A549 (cell line): Measurements from ENCODE around the gene GRHL1. TPM values are rescaled to one million over a fixed set of nuclear protein-coding genes. Genes with fewer than 3 reads are reported as not detected.

Source experiments
- ATAC-seq, 2 experiments: fragments of 200-7000 bp in 1 of 2; fragments of >200 bp in 1 of 2; cut with Nextera tagmentation in 1 of 2; cut with Tn5 transposase in 1 of 2; 3 replicates each; pipeline versions ENCODE4 v1.8.0 to v1.9.1; 2018 to 2020; ENCODE audit warnings: mild to moderate bottlenecking in 1 of 2, moderate library complexity in 1 of 2
- CTCF ChIA-PET: fragments of 300-600 bp; sonication (Branson Sonifier 250); formaldehyde crosslinking; extraction: SDS; loops from one replicate; lab custom pipeline; 2021; ENCODE audit warnings: antibody characterized with exemption, inconsistent platforms; lab: Yijun Ruan, JAX
- POLR2A ChIA-PET: fragments of 350-600 bp; formaldehyde crosslinking; extraction: SDS; loops from one replicate; lab custom pipeline; 2021; ENCODE audit warnings: antibody characterized with exemption, inconsistent platforms; lab: Yijun Ruan, JAX
- DNase-seq, 2 experiments: peaks; one replicate each; pipeline versions ENCODE4 v3.0.0 to v3.0.0-alpha.2; 2011 to 2016; ENCODE audit warnings: low read depth in 1 of 2, low spot score in 1 of 2
- FAIRE-seq: peaks from 2 replicates; lab custom pipeline; 2011; peaks lifted over from hg19 to GRCh38; lab: Jason Lieb, UNC
- H3K27ac ChIP-seq, 2 experiments: fragments of >200 bp; sonication (Bioruptor Twin); formaldehyde crosslinking; 3 replicates each; pipeline ENCODE4 v1.5.1; 2016 to 2017
- H3K4me1 ChIP-seq: fragments of >200 bp; sonication (Bioruptor Twin); formaldehyde crosslinking; 3 replicates; pipeline ENCODE4 v1.6.1; 2016
- H3K4me2 ChIP-seq: fragments of >200 bp; sonication (Bioruptor Twin); formaldehyde crosslinking; 3 replicates; pipeline ENCODE4 v1.6.1; 2016
- H3K4me3 ChIP-seq: fragments of >200 bp; sonication (Bioruptor Twin); formaldehyde crosslinking; 3 replicates; pipeline ENCODE4 v1.5.1; 2016
- H3K9me3 ChIP-seq: fragments of >200 bp; sonication (Bioruptor Twin); formaldehyde crosslinking; 3 replicates; pipeline ENCODE4 v1.6.1; 2016
- CEBPB ChIP-seq, 2 experiments: fragments of >200 bp in 1 of 2; sonication (Bioruptor Twin) in 1 of 2; formaldehyde crosslinking in 1 of 2; IDR thresholded peaks; 2 replicates each; pipeline ENCODE4 v1.6.1; 2012 to 2016
- HDAC2 ChIP-seq: fragments of 200-600 bp; sonication (generic); IDR thresholded peaks from 2 replicates; pipeline ENCODE4 v1.6.1; 2016
- HOXA7 ChIP-seq: fragments of 250-450 bp; sonication (Bioruptor Pico); IDR thresholded peaks from 2 replicates; pipeline ENCODE4 v1.5.0; 2020; ENCODE audit warnings: mild to moderate bottlenecking, moderate library complexity
- JUNB ChIP-seq: fragments of >200 bp; sonication (Bioruptor Twin); formaldehyde crosslinking; IDR thresholded peaks from 2 replicates; pipeline ENCODE4 v1.6.1; 2016
- KDM1A ChIP-seq: fragments of 200-600 bp; sonication (generic); IDR thresholded peaks from 2 replicates; pipeline ENCODE4 v1.6.1; 2016; ENCODE audit warnings: low read depth, mild to moderate bottlenecking
- MAFK ChIP-seq: fragments of 450-650 bp; IDR thresholded peaks from 2 replicates; pipeline ENCODE4 v1.6.1; 2014; ENCODE audit not compliant: partially characterized antibody
- POLR2A ChIP-seq: IDR thresholded peaks from 2 replicates; pipeline ENCODE4 v1.6.1; 2012; ENCODE audit warnings: mild to moderate bottlenecking, low read length
- POLR2AphosphoS2 ChIP-seq: conservative IDR thresholded peaks from 2 replicates; pipeline ENCODE4 v1.6.1; 2012; ENCODE audit warnings: low read length, improper control_type of control experiment, inconsistent platforms
- RAD21 ChIP-seq, 2 experiments: fragments of >200 bp in 1 of 2; sonication (Bioruptor Twin) in 1 of 2; formaldehyde crosslinking in 1 of 2; IDR thresholded peaks in 1 of 2; conservative IDR thresholded peaks in 1 of 2; 2 replicates in 1 of 2; 3 replicates in 1 of 2; pipeline ENCODE4 v1.6.1; 2012 to 2018; ENCODE audit warnings: inconsistent platforms in 1 of 2
- RARB ChIP-seq: fragments of 250-450 bp; sonication (Bioruptor Pico); IDR thresholded peaks from 2 replicates; pipeline ENCODE4 v1.8.0; 2021; ENCODE audit warnings: mild to moderate bottlenecking, moderate library complexity
- RNF2 ChIP-seq: fragments of 200-600 bp; sonication (generic); IDR thresholded peaks from 2 replicates; pipeline ENCODE4 v1.6.1; 2016; ENCODE audit warnings: low read depth, mild to moderate bottlenecking, antibody characterized with exemption, moderate library complexity, borderline replicate concordance
- SREBF2 ChIP-seq: fragments of 450-650 bp; IDR thresholded peaks from 2 replicates; pipeline ENCODE4 v1.6.1; 2014; ENCODE audit warnings: mild to moderate bottlenecking, moderate library complexity
- TP53 ChIP-seq: fragments of 250-450 bp; sonication (Bioruptor Pico); IDR thresholded peaks from 2 replicates; pipeline ENCODE4 v1.5.0; 2021; ENCODE audit warnings: mild to moderate bottlenecking, moderate library complexity
- ZNF302 ChIP-seq: fragments of 250-450 bp; sonication (Bioruptor Pico); IDR thresholded peaks from 2 replicates; pipeline ENCODE4 v1.9.0; 2021; ENCODE audit warnings: inconsistent platforms, mild to moderate bottlenecking, moderate library complexity
- WGBS: methylation state at CpG from one replicate; pipeline ENCODE4 v1.1.6; 2017; ENCODE audit errors: missing lambda C conversion rate; 5-methylcytosine and 5-hydroxymethylcytosine counted together
- polyA plus RNA-seq, 4 experiments: library from polyadenylated mRNA; depleted of rRNA in 3 of 4; stranded (reverse); fragments of >200 nt; fragmentation: RNase III in 1 of 4; extraction: RNeasy Plus Mini Kit Qiagen cat#74134 plus additional on column Dnase treatment in 1 of 4; gene quantifications; 2 replicates in 3 of 4; 3 replicates in 1 of 4; pipeline ENCODE4 v1.2.3, GENCODE V29; 2011 to 2017
- TF ChIP-seq, protein P1 (sequence below): IDR thresholded peaks from 2 replicates; pipeline ENCODE4 v1.6.1; 2012
- TF ChIP-seq, protein P2 (sequence below): IDR thresholded peaks from 2 replicates; pipeline ENCODE4 v1.6.1; 2012; ENCODE audit warnings: low read depth, borderline replicate concordance
- TF ChIP-seq, protein P3 (sequence below): fragments of >200 bp; sonication (Bioruptor Twin); formaldehyde crosslinking; IDR thresholded peaks from 2 replicates; pipeline ENCODE4 v1.6.1; 2016
- TF ChIP-seq, protein P4 (sequence below): fragments of 200-600 bp; sonication (generic); IDR thresholded peaks from 2 replicates; pipeline ENCODE4 v1.6.1; 2016; ENCODE audit warnings: antibody characterized with exemption, mild to moderate bottlenecking, moderate library complexity
- TF ChIP-seq, protein P5 (sequence below): IDR thresholded peaks from 2 replicates; pipeline ENCODE4 v1.6.1; 2012
- TF ChIP-seq, protein P6 (sequence below): fragments of 250-450 bp; sonication (Bioruptor Pico); IDR thresholded peaks from 2 replicates; pipeline ENCODE4 v1.5.0; 2020; ENCODE audit warnings: low read depth, mild to moderate bottlenecking, moderate library complexity

The GRHL1 gene
- polyA plus RNA-seq, 2 of the 4 experiments (the other 2 are of a cell fraction): 0.68 to 1.2 TPM

DNA sequence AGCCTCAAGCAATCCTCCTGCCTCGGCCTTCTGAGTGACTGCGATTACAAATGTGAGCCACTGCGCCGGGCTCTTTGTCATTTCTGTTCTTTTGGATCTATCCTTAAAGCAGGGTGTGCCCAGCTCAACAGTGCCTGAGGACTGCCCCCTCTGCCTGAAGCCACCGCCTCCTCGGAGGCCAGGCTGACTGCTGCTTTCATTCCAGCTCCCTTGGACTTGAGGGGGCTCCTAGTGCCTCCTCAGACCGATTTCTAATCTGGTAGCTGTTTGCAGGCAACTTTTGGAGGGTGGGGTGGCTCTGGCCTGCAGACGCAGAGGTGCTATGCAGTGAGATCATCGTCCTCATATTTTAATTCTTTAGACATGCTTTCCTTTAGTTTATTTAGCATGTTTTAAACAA, 55.9 kb downstream of the GRHL1 start:
- H3K4me1 ChIP-seq: no peaks in the 10 kb centered on the region
- H3K4me2 ChIP-seq: no peak overlapping the region
- H3K27ac ChIP-seq: no peak overlapping the region
- ChIA-PET POLR2A (no interaction called here), CTCF (interaction anchor here (0.8 to 8.7 kb wide), 6 partner anchors 9 to 194 kb away, joined by 3 to 65 read pairs (median 4); no protein-coding TSS in a partner anchor)
- DNase-seq (no peak), ATAC-seq (no peak), FAIRE-seq (no peak)
- H3K4me3 ChIP-seq: no peak overlapping the region
- 74% methylated on average over 9 of the region's 9 CpGs for WGBS
- TF ChIP-seq, protein P1, sequence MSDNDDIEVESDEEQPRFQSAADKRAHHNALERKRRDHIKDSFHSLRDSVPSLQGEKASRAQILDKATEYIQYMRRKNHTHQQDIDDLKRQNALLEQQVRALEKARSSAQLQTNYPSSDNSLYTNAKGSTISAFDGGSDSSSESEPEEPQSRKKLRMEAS: no peak
- TF ChIP-seq, protein P2, sequence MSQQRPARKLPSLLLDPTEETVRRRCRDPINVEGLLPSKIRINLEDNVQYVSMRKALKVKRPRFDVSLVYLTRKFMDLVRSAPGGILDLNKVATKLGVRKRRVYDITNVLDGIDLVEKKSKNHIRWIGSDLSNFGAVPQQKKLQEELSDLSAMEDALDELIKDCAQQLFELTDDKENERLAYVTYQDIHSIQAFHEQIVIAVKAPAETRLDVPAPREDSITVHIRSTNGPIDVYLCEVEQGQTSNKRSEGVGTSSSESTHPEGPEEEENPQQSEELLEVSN: no peak
- TF ChIP-seq, protein P3, sequence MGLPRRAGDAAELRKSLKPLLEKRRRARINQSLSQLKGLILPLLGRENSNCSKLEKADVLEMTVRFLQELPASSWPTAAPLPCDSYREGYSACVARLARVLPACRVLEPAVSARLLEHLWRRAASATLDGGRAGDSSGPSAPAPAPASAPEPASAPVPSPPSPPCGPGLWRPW: no peak
- TF ChIP-seq KDM1A (no peak), RNF2 (no peak), RAD21 (conservative IDR thresholded peaks at IDR 0.05 in 1 of 2, IDR thresholded peaks at IDR 0.05 in 1 of 2) (no peak), RARB (no peak), ZNF302 (no peak), TP53 (CRISPR knock-in tag) (no peak), POLR2A (no peak), CEBPB (IDR thresholded peaks at IDR 0.05) (no peak), JUNB (no peak)
- TF ChIP-seq, protein P4, sequence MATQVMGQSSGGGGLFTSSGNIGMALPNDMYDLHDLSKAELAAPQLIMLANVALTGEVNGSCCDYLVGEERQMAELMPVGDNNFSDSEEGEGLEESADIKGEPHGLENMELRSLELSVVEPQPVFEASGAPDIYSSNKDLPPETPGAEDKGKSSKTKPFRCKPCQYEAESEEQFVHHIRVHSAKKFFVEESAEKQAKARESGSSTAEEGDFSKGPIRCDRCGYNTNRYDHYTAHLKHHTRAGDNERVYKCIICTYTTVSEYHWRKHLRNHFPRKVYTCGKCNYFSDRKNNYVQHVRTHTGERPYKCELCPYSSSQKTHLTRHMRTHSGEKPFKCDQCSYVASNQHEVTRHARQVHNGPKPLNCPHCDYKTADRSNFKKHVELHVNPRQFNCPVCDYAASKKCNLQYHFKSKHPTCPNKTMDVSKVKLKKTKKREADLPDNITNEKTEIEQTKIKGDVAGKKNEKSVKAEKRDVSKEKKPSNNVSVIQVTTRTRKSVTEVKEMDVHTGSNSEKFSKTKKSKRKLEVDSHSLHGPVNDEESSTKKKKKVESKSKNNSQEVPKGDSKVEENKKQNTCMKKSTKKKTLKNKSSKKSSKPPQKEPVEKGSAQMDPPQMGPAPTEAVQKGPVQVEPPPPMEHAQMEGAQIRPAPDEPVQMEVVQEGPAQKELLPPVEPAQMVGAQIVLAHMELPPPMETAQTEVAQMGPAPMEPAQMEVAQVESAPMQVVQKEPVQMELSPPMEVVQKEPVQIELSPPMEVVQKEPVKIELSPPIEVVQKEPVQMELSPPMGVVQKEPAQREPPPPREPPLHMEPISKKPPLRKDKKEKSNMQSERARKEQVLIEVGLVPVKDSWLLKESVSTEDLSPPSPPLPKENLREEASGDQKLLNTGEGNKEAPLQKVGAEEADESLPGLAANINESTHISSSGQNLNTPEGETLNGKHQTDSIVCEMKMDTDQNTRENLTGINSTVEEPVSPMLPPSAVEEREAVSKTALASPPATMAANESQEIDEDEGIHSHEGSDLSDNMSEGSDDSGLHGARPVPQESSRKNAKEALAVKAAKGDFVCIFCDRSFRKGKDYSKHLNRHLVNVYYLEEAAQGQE: no peak
- H3K9me3 ChIP-seq: no peaks in the 10 kb centered on the region

DNA sequence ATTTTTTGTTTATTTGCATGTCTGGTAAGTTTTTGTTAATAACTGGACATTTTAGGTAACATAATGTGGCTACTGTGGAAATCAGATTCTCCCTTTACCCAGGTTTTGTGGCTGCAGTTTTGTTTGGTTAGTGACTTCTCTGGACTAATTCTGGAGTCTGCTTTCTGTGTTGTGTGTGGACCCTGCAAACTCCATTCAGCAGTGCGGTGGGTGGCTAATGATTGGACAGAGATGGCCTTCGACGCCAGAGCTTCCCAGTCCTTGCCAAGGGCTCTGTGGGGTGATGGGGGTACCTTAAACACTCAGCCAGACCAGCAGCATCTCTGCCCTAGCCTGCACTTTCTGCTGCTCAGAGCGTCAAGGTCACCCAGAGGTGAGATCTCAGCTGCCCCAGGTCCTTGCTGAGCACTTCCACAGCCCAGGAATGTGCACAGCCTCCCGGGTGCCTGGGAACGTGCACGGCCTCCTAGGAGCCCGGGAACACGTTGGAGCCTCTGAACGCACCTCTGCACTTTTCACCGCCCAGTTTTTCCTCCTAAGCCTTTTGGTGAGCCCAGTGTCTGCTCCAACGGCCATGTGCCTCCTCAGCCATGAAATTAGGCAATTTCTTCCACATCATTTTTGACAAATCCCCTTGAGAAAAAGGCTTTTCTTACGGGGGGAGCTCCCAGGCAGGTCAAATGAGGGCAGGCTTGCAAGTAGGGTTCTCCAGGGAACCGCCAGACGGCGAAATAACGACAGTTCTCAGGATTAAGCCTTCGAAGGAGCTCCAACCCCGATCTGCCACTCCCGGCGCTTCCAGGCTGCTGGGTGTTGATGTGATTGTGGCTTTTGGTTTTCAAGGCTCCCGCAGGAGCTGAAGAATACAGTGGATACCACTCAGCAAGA, 56.7 kb downstream of the GRHL1 start:
- H3K4me1 ChIP-seq: no peaks in the 10 kb centered on the region
- no peak for ATAC-seq

More for the DNA sequence above, 56.7 kb downstream of the GRHL1 start:
- no peak overlapping the region for H3K4me2 ChIP-seq
- no peak for FAIRE-seq
- ChIA-PET POLR2A (no interaction called here), CTCF (interaction anchor here (1.0 to 8.7 kb wide), 5 partner anchors 23 to 208 kb away, joined by 3 to 65 read pairs (median 4); no protein-coding TSS in a partner anchor)
- 68% methylated on average over 22 of the region's 22 CpGs for WGBS
- H3K27ac ChIP-seq: no peak overlapping the region
- no peak for DNase-seq
- no peaks in the 10 kb centered on the region for H3K9me3 ChIP-seq
- TF ChIP-seq HDAC2 (no peak), ZNF302 (no peak), POLR2AphosphoS2 (no peak), MAFK (no peak), SREBF2 (no peak), HOXA7 (CRISPR knock-in tag) (no peak)
- TF ChIP-seq, protein P1: no peak
- TF ChIP-seq, protein P5, sequence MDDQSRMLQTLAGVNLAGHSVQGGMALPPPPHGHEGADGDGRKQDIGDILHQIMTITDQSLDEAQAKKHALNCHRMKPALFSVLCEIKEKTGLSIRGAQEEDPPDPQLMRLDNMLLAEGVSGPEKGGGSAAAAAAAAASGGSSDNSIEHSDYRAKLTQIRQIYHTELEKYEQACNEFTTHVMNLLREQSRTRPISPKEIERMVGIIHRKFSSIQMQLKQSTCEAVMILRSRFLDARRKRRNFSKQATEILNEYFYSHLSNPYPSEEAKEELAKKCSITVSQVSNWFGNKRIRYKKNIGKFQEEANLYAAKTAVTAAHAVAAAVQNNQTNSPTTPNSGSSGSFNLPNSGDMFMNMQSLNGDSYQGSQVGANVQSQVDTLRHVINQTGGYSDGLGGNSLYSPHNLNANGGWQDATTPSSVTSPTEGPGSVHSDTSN: no peak
- TF ChIP-seq, protein P6, sequence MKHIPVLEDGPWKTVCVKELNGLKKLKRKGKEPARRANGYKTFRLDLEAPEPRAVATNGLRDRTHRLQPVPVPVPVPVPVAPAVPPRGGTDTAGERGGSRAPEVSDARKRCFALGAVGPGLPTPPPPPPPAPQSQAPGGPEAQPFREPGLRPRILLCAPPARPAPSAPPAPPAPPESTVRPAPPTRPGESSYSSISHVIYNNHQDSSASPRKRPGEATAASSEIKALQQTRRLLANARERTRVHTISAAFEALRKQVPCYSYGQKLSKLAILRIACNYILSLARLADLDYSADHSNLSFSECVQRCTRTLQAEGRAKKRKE: no peak
- H3K4me3 ChIP-seq: no peak overlapping the region
